C4-2B (cell line): Measurements from ENCODE around the gene GRIA1.

ENCODE experiments used
- ZFX ChIP-seq: fragments of 450-650 bp; IDR thresholded peaks from 2 replicates; pipeline ENCODE4 v1.6.1; 2017
- TF ChIP-seq, protein P1 (sequence below): fragments of 450-650 bp; conservative IDR thresholded peaks from 2 replicates; pipeline ENCODE4 v1.5.1; 2017; ENCODE audit warnings: mild to moderate bottlenecking

DNA sequence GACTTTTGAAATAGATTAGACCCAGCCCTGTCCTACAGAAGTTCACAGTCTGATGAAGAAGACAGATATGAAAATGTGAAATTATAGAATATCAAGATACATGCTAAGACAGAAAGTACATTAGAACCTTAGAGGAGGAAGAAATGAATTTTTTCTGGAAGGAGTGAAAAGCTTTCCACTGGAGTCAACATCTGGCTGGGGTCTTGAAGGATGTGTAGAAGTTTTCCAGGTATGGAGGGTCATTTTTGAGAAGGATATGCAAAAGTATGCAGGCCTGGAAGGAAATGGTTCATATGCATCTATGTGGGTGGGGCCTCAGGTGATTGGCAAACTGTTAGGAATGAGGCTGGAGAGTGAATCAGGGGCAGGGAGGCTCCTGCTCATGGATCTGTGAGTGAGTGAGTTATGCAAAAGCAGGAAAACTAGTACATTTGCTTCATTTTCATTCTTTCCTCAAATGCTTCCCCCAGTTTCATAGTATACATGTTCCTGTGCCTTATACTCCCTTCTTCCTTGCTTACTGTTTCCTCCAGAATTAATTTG, 142.3 kb downstream of the GRIA1 start:
- TF ChIP-seq, protein P1, sequence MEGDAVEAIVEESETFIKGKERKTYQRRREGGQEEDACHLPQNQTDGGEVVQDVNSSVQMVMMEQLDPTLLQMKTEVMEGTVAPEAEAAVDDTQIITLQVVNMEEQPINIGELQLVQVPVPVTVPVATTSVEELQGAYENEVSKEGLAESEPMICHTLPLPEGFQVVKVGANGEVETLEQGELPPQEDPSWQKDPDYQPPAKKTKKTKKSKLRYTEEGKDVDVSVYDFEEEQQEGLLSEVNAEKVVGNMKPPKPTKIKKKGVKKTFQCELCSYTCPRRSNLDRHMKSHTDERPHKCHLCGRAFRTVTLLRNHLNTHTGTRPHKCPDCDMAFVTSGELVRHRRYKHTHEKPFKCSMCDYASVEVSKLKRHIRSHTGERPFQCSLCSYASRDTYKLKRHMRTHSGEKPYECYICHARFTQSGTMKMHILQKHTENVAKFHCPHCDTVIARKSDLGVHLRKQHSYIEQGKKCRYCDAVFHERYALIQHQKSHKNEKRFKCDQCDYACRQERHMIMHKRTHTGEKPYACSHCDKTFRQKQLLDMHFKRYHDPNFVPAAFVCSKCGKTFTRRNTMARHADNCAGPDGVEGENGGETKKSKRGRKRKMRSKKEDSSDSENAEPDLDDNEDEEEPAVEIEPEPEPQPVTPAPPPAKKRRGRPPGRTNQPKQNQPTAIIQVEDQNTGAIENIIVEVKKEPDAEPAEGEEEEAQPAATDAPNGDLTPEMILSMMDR, result no peak
- no peak for TF ChIP-seq ZFX
